ENCODE data around the gene TMEM273.

TMEM273 gene

DNA sequence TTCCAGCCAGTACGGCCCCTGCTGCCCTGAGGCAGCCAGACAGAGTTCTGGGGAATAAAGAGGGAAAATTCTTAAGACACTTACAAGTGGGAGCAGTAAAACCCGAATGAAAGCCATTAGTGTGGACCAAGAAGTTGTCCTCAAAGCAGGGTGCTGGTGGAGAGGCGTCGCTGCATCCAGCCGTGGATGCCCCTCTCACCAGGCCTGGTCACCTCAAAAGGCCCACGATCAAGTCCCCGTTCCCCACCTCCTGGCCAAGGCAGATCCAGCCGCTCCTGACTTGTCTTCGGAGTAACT lies 73.5 kb downstream of the TMEM273 start:
- no peak for DNase-seq

DNA sequence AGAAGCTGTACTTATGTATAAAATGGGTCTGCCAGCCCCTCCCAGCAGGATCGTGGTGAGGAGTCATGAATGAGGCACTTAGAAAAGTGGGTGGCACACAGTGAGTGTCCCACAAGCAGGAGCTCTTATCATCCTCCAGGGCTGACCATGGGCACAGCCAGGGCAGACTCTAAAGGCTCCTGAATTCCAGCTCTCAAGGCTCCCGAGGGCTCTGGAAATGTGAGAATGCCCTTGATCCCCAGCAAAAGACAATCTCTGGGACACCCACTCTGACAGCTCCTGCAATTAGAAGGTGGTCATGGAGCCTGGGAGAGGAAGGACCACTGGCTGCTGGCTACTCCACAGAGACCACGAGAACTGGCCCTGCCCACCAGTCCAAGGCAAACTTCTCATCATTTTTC lies 74.5 kb downstream of the TMEM273 start:
- DNase-seq = no peak

DNA sequence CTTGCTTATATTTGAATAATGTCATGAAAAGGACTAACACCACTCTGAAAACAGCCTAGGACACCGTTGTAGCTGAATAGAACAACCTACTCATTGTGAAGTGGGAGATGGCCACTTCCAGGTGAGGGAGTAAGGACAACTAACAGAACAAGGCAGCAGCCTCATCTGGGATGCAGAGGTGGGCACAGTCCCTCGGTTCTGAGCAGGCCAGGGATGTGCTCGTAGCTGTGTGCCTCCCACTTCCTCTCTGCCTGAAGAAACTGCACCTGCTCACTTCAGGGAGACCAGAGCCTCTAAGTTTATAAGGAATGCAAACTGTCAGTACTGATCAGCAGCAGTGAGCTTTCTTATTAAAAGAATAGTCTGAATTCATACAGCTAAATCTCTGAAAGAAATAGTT lies 75.3 kb downstream of the TMEM273 start:
- no peak for DNase-seq

DNA sequence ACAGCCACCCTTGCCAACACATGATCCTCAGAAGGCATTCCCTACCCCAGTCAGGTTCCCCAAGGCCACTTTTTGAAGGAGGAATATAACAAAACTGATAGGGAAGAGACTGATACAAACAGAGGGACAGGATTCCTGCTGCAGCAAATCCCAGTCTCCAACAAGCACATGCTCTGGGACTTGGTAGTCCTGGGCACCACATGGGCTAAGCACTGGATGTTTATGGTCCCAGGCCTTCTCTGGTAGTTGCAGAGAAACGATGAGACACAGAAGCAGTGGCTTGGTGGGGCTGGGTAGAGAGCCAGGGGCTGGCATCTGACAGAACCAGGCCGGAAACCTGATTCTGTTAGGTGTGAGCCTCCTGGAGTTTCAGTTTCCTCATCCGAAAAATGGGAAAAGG lies 76.1 kb downstream of the TMEM273 start:
- DNase-seq = no peak

DNA sequence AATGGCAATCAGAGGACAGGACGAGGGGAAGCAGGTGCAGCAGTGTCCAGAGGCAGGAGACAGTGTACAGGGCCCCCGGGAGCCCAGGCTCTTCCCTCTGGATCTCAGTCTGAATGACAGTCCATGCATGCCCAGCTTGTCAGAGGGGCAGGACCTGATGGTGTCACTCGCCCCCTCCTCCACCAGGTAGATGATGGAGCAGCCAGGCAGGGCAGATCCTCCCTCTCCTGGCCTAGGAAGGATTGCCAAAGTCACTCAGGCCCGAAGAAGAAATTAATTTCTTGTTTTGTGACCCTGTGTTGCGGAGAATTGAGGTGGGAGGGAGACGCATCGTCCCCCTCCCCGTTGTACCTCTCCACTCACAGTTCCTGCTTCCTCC lies 76.9 kb downstream of the TMEM273 start:
- no peak for DNase-seq

DNA sequence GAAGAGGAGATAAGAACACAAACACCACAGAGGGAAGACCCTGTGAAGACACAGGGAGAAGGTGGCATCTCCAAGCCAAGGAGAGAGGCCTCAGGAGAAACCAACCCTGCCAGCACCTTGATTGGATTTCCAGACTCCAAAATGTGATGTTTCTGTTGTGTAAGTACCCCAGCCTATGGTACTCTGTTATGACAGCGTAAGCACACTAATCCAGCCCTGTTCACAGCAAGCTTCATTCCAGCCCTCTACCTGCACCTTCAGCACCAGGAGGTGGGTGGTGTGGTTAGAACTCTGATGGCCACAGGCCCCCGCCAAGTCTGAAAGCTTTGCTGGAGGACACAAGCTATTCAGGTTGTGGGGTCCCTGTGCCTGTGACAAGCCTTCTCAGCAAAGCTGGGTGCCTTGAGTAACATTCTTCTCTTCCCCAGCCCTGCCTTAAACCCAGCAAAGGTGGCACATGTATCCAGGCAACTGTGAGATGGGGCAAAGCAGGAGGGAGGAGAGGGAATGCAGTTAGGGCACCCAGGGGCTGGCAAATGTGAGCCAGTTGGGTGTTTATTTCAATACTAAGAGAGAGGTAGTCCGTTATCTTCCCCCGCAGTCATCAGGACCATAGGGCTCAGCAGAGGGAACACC lies 77.4 kb downstream of the TMEM273 start:
- DNase-seq = no peak

DNA sequence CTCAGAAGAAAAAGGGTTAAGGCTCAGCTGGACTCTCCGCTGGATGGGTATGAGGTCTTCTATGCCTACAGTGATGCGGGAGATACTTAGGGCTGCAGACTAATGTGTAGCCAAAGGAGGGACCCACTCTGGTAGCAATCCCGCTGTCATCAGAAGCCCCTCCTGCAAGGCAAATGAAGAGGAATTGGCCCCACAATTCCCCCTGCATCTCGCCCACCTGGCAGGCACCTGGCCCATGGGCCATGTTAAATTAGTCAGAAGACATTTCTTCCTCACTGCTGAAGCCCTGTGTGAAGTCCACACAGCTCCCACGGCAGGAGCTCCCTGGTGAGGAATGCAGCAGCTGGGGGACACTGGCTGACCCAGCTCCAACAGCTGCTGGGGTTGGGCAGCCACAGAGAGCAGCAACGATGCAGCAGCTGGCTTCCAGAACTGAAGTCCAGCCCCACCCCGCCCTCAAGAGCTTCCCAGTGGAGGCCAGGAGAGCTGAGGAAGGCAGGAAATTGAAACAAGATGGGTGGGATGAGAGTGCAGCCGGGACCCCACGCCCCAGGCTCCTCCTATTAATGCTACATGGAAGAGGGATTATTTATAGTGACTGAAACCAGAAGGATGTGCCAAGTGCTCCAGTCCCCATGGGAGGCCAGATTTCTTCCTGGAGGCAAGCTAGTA lies 78.4 kb downstream of the TMEM273 start:
- no peak for DNase-seq

DNA sequence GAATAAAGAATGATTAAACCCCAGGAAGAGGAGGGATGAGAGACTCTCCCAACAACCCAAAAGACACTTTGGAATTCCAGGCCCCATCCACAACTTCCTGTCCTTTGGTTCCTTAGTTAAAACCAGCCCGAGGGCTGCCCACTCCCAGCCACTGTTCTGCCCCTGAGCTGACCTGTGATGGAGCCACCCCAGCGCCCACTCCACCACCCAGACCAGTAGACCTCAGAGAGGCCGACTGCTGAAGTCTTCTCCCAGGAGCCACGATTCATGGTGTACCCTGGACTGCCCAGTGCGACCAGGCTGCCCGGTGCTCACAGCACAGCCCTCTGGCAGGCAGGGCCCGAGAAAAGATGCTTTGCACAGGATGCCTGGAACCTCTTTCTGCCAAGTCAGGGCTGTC lies 79.5 kb downstream of the TMEM273 start:
- no peak for DNase-seq

DNA sequence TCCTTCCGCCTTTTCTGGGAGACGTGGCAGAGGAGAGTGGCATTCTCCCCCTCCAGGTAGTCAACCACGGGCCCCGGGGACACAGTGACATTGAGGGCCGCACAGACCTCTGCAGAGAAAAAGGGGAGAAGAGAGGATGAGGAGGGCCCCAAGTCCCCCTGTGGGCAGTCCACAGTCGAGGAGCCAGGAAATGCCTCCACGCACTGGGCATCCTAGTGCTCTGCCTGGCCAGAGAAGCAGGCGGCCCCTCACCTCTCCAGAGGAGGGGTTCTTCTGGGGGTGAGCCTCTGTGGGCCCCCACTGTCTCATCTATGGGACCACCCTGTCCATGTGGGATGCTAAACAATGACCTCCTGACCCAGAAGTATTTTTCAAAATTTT lies 80.3 kb downstream of the TMEM273 start:
- DNase-seq = no peak

DNA sequence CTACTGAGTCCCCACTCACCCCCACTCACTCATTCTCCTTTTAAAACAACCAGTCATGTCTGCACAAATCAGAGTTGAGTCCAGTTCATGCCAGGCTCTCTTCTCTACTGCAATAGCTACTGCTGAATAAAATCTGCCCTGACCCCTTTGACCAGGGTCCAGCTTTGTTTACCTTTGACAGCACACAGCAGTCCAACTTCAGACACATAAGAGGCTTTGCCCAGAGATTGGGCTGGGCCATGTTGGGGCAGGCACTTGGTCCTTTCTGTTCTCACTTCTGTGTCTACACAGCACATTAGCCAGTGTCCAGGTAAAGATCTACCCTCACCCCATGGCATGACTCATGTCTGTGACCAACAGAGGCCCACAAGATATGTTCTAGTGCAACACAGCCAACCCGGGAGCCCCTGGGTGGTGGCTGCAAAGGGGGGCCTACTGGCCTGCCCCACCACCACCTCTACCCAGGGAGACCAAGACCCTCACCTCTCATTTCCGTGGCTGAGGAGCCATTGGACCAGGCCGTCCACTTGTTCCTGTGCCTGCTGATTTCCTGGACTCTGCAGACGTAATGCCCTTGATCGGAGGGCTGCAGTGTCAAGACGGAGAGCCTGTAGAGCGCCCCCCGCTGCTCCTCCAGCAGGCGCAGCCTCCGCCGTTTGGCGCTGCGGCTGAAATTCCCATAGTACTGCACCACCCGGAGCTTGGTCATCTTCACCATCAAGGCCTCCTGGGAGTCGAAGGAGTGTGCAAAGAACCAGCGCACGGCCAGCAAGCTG lies 80.9 kb downstream of the TMEM273 start:
- no peak for DNase-seq

DNA sequence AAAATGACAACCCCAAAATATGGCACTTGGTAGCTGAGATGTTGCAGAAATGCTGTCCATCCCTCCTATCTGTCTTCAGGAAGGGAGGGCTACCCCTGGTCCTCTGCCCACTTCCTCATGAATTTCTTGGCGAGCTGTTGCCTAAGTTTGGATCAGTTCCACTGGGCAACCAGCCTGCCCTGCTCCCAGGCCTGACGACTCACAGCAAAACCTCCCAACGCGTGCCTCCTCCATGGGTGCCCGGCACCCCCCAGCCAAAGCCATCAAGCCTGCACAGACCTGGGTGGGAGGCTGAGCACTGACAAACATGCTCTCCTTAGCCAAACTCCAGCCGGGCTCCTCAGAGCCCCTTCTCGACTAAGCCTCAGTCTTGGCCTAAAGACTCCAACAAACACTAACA lies 81.7 kb downstream of the TMEM273 start:
- no peak for DNase-seq

DNA sequence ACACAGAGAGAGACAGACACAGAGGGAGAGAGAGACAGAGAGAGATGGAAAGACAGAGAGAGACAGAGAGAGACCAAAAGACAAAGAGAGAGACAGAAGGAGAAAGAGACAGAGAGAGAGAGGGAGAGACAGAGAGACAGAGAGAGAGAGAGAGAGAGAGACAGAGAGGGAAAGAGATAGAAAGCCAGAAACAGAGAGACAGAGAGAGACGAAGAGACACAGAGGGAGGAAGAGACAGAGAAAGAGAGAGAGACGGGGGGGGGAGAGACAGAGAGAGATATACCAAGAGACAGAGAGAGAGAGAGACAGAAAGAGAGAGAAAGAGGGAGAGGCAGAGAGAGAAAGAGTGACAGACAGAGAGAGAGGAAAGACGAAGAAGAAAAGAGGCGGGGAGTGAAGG lies 83.1 kb downstream of the TMEM273 start:
- no peak for DNase-seq

All from activated CD4-positive, alpha-beta T cell treated with anti-CD3 and anti-CD28 coated beads for 48 hours (primary cell).